Right lobe of liver (tissue), 4 donors: ENCODE results near the gene SLC5A11.

ENCODE experiments used
- CTCF ChIP-seq, 4 donors: fragments of 200-600 bp in 3 of 4; fragments of 450-650 bp in 1 of 4; IDR thresholded peaks; one replicate each; pipeline versions ENCODE4 v1.5.1 to v1.8.0; 2016 to 2022; ENCODE audit warnings: antibody characterized with exemption in 4 of 4, mild to moderate bottlenecking in 2 of 4
- POLR2A ChIP-seq: fragments of 450-650 bp; IDR thresholded peaks from one replicate; pipeline ENCODE4 v1.6.1; 2017; ENCODE audit warnings: antibody characterized with exemption, mild to moderate bottlenecking
- donor health status: DM: no; HTN: no; CAD: no.
- donor health status: DM: no; HTN: no; CAD: no.
- donor health status: DM: no; HTN: yes; CAD: no.

GRCh38 chr16:24954137-24954536 is 108.4 kb downstream of the SLC5A11 start:
- TF ChIP-seq CTCF (IDR thresholded peaks at IDR 0.05): no peak
- TF ChIP-seq POLR2A: no peak
